ENCODE measurements around the gene SELENOM.

The SELENOM gene

DNA sequence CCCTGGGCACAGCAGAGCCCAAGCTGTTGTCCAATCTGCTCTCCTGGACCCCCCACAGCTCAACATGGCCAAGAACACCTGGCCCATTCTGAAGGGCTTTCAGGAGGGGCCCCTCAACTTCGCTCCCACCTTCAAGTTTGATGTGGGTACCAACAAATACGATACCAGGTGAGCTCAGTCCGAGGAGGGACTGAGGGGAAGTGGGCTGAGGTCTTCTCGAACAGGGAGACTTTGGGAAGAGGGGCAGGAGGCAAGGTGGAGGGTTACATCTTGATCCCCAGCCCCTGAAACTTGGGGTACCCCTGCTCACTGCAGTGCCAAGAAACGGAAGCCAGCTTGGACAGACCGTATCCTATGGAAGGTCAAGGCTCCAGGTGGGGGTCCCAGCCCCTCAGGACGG lies 20.8 kb upstream of the SELENOM start:
- Histone ChIP-seq H4K20me1 (ENCODE audit: insufficient read depth) (no peaks in the 10 kb centered on the region), H3K79me2 (ENCODE audit: insufficient read depth, low read depth) (no peaks in the 10 kb centered on the region), H3K4me2 (no peak overlapping the region), H3K4me1 (ENCODE audit: low read depth, poor library complexity, severe bottlenecking) (no peaks in the 10 kb centered on the region), H3K27me3 (ENCODE audit: insufficient read depth, low read depth) (peaks cover 4% of the 10 kb centered on the region; the same call in 1 of the 2 replicates), H3K9ac (no peak overlapping the region), H2AFZ (ENCODE audit: low read depth) (no peak overlapping the region), H3K36me3 (ENCODE audit: insufficient read depth) (no peaks in the 10 kb centered on the region), H3K27ac (no peak overlapping the region), H3K4me3 (IDR thresholded peaks at IDR 0.05; ENCODE audit: insufficient read depth, low read depth, low read length) (no peak overlapping the region)
- no peak for TF ChIP-seq CTCF (conservative IDR thresholded peaks at IDR 0.05; ENCODE audit: low read depth, low read length)

GRCh38 chr22:31127181-31127772 lies 19.9 kb upstream of the SELENOM start:
- Histone ChIP-seq H3K4me2 (no peak overlapping the region), H3K4me3 (IDR thresholded peaks at IDR 0.05; ENCODE audit: insufficient read depth, low read depth, low read length) (no peak overlapping the region), H3K36me3 (ENCODE audit: insufficient read depth) (no peaks in the 10 kb centered on the region), H3K4me1 (ENCODE audit: low read depth, poor library complexity, severe bottlenecking) (no peaks in the 10 kb centered on the region), H3K9ac (no peak overlapping the region), H3K27me3 (ENCODE audit: insufficient read depth, low read depth) (peaks cover 4% of the 10 kb centered on the region; the same call in 1 of the 2 replicates), H3K79me2 (ENCODE audit: insufficient read depth, low read depth) (no peaks in the 10 kb centered on the region), H4K20me1 (ENCODE audit: insufficient read depth) (no peaks in the 10 kb centered on the region), H3K27ac (no peak overlapping the region), H2AFZ (ENCODE audit: low read depth) (no peak overlapping the region)
- TF ChIP-seq CTCF (conservative IDR thresholded peaks at IDR 0.05; ENCODE audit: low read depth, low read length) = no peak

DNA sequence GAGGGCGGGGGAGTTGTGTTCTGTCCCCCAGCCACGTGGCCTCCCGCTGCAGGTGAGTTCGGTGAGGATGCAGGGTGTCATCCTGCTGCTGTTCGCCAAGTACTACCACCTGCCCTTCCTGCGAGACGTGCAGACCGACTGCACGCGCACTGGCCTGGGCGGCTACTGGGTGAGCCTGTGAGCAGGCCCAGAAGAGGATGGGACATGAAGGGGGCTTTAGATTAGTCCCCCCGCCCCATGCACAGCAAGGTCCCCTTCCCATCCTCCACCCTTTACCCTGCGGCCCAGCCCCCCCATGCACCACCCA lies 19.5 kb upstream of the SELENOM start:
- Histone ChIP-seq H3K36me3 (ENCODE audit: insufficient read depth) (no peaks in the 10 kb centered on the region), H3K27ac (no peak overlapping the region), H3K79me2 (ENCODE audit: insufficient read depth, low read depth) (no peaks in the 10 kb centered on the region), H3K9ac (no peak overlapping the region), H3K4me1 (ENCODE audit: low read depth, poor library complexity, severe bottlenecking) (no peaks in the 10 kb centered on the region), H2AFZ (ENCODE audit: low read depth) (no peak overlapping the region), H3K4me3 (IDR thresholded peaks at IDR 0.05; ENCODE audit: insufficient read depth, low read depth, low read length) (no peak overlapping the region), H4K20me1 (ENCODE audit: insufficient read depth) (no peaks in the 10 kb centered on the region), H3K4me2 (no peak overlapping the region), H3K27me3 (ENCODE audit: insufficient read depth, low read depth) (peaks cover 4% of the 10 kb centered on the region; the same call in 1 of the 2 replicates)
- TF ChIP-seq CTCF (conservative IDR thresholded peaks at IDR 0.05; ENCODE audit: low read depth, low read length) = no peak

DNA sequence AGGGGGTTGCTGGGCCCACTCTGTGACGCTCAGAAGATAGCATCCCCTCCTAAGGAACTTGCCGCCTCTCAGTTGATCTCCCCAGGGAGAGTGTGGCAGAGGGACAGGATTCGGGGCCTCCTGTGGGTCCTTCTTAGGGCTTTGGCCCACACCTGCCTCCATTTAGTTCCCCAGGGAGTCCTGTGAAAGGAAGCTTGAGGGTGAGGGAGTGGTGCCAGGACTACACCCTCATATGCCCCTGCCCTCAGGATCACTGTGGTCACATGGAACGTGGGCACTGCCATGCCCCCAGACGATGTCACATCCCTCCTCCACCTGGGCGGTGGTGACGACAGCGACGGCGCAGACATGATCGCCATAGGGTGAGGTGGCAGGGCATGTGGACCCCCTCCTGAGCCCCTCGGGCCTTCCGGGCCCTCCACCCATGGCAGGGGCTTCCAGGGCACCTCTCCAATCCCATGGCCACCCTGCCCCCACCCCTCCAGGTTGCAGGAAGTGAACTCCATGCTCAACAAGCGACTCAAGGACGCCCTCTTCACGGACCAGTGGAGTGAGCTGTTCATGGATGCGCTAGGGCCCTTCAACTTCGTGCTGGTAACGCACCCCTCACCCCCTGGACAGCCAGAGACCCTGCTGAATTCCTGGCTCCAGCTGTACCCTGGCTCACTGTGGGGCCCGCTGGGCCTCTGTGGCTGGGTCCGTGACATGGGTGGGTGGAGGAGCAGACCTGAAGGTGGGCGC lies 18.9 kb upstream of the SELENOM start:
- H4K20me1 ChIP-seq (ENCODE audit: insufficient read depth) = no peaks in the 10 kb centered on the region
- no peaks in the 10 kb centered on the region for H3K4me1 ChIP-seq (ENCODE audit: low read depth, poor library complexity, severe bottlenecking)
- H3K27ac ChIP-seq = no peak overlapping the region
- H3K36me3 ChIP-seq (ENCODE audit: insufficient read depth) = no peaks in the 10 kb centered on the region
- no peak for TF ChIP-seq CTCF (conservative IDR thresholded peaks at IDR 0.05; ENCODE audit: low read depth, low read length)
- H3K4me2 ChIP-seq = no peak overlapping the region
- H3K79me2 ChIP-seq (ENCODE audit: insufficient read depth, low read depth) = no peaks in the 10 kb centered on the region
- H3K4me3 ChIP-seq (IDR thresholded peaks at IDR 0.05; ENCODE audit: insufficient read depth, low read depth, low read length) = no peak overlapping the region
- H2AFZ ChIP-seq (ENCODE audit: low read depth) = no peak overlapping the region
- H3K27me3 ChIP-seq (ENCODE audit: insufficient read depth, low read depth) = peaks cover 4% of the 10 kb centered on the region; the same call in 1 of the 2 replicates
- H3K9ac ChIP-seq = no peak overlapping the region
